Subcutaneous abdominal adipose tissue (tissue), 5 donors: ENCODE measurements around the gene HLA-G.

Experiments used
- H3K27ac ChIP-seq: one replicate; pipeline ENCODE4 v1.7.0; 2013; ENCODE audit warnings: low read depth, mild to moderate bottlenecking, inconsistent platforms, low read length, moderate library complexity
- H3K27me3 ChIP-seq, 5 donors: one replicate each; pipeline ENCODE4 v1.7.0; 2013; ENCODE audit warnings: low read length in 5 of 5, inconsistent platforms in 1 of 5; ENCODE audit not compliant: control insufficient read depth in 5 of 5, insufficient read depth in 4 of 5
- H3K36me3 ChIP-seq, 5 donors: one replicate each; pipeline ENCODE4 v1.7.0; 2013; ENCODE audit warnings: low read length in 5 of 5; ENCODE audit not compliant: control insufficient read depth in 5 of 5, insufficient read depth in 5 of 5
- H3K4me1 ChIP-seq, 5 donors: one replicate each; pipeline ENCODE4 v1.7.0; 2013; ENCODE audit warnings: low read length in 5 of 5, mild to moderate bottlenecking in 3 of 5, moderate library complexity in 1 of 5; ENCODE audit not compliant: control insufficient read depth in 5 of 5, insufficient read depth in 5 of 5
- H3K4me3 ChIP-seq, 5 donors: one replicate each; pipeline ENCODE4 v1.7.0; 2013; ENCODE audit warnings: low read length in 5 of 5, low read depth in 1 of 5
- H3K9ac ChIP-seq, 5 donors: one replicate each; pipeline ENCODE4 v1.7.0; 2013; ENCODE audit warnings: low read length in 5 of 5, mild to moderate bottlenecking in 4 of 5, moderate library complexity in 3 of 5
- H3K9me3 ChIP-seq, 5 donors: one replicate each; pipeline ENCODE4 v1.7.0; 2013; ENCODE audit warnings: low read length in 5 of 5; ENCODE audit not compliant: control insufficient read depth in 5 of 5
- donor health status: healthy.
- donor health status: healthy.
- donor health status: healthy.
- donor health status: healthy.
- donor health status: healthy.

Gene HLA-G

GRCh38 chr6:29796026-29796425 is 31.6 kb upstream of the HLA-G start:
- no peak overlapping the region for H3K9ac ChIP-seq
- peaks cover 0 to 19% (median 10%) of the 10 kb centered on the region in 5 donors for H3K27me3 ChIP-seq
- no peaks in the 10 kb centered on the region for H3K9me3 ChIP-seq
- no peak overlapping the region for H3K4me3 ChIP-seq
- H3K36me3 ChIP-seq = no peaks in the 10 kb centered on the region
- H3K4me1 ChIP-seq = peaks cover 0 to 15% (median 15%) of the 10 kb centered on the region in 5 donors
- no peak overlapping the region for H3K27ac ChIP-seq

DNA sequence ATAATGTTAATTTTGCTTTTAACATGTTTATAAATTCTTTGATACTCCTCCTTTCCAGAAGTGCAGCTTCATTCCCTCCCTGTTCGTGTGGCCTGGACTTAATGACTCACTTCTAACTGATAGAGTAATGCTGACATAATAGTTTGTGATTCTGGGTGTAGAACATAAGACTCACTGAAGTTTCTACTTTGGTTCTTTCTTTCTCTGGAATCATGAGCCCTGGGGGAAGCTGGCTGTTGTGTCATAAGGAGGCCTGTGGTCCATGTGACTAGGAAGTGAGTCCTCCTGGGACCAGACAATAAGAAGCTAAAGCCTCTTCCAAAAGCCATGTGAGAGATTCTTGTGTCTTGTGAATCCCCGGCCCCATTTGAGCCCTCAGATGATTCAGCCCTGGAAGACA is 30.5 kb upstream of the HLA-G start:
- H3K36me3 ChIP-seq = no peaks in the 10 kb centered on the region
- no peak overlapping the region for H3K9ac ChIP-seq
- H3K9me3 ChIP-seq = no peaks in the 10 kb centered on the region
- peaks cover 0 to 10% (median 9%) of the 10 kb centered on the region in 5 donors for H3K4me1 ChIP-seq
- peaks cover 0 to 17% (median 10%) of the 10 kb centered on the region in 5 donors for H3K27me3 ChIP-seq
- no peak overlapping the region for H3K27ac ChIP-seq
- no peak overlapping the region for H3K4me3 ChIP-seq

- Histone ChIP-seq H3K27me3 (peaks cover 0 to 17% (median 10%) of the 10 kb centered on the region in 5 donors), H3K36me3 (no peaks in the 10 kb centered on the region), H3K4me1 (peaks cover 0 to 2% (median 2%) of the 10 kb centered on the region in 5 donors), H3K9me3 (no peaks in the 10 kb centered on the region), H3K4me3 (no peak overlapping the region), H3K9ac (no peak overlapping the region), H3K27ac (no peak overlapping the region)
Observed at GRCh38 chr6:29797966-29798365, 29.7 kb upstream of the HLA-G start.

GRCh38 chr6:29800254-29800653 is 27.4 kb upstream of the HLA-G start:
- Histone ChIP-seq H3K4me3 (no peak overlapping the region), H3K9ac (no peak overlapping the region), H3K27ac (no peak overlapping the region), H3K4me1 (no peaks in the 10 kb centered on the region), H3K36me3 (no peaks in the 10 kb centered on the region), H3K27me3 (peaks cover 0 to 4% (median 0%) of the 10 kb centered on the region in 5 donors), H3K9me3 (no peaks in the 10 kb centered on the region)

DNA sequence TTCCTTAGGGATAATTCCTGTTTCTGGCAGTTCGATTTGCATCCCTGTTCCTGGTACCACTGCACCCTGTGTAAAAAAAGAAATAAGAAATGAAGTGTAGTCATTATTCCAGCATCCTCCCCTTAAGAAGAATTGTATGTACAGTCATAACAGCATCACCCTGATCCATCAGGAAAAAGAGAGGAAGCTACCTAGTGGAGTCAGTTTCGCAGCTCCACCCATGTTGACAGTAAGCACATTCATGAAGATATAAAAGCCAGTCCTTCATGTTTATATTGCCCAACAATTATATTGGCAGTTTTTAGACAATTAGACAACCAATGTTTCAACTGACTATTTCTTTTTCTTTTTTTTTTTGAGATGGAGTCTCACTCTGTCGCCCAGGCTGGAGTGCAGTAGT is 21.2 kb upstream of the HLA-G start:
- Histone ChIP-seq H3K9ac (no peak overlapping the region), H3K27me3 (peaks cover 0 to 3% (median 0%) of the 10 kb centered on the region in 5 donors), H3K36me3 (no peaks in the 10 kb centered on the region), H3K4me1 (no peaks in the 10 kb centered on the region), H3K9me3 (no peaks in the 10 kb centered on the region), H3K4me3 (no peak overlapping the region), H3K27ac (no peak overlapping the region)

DNA sequence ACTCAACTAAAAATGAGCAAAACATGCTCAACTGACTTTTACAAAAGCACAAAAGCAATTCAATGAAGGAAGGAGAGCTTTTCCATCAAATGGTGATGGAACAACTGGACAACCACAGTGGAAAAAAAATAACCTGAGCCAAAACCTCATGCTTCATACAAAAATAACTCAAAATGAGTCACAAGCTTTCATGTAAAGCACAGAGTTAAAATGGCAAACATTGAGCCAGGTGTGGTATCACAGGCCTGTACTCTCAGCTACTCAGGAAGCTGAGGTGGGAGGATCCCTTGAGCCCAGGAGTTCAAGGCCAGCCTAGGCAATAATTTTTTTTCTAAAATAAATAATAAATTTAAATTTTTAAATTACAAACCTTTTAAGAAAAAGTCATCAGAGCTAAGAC is 18.4 kb upstream of the HLA-G start:
- H3K4me1 ChIP-seq = no peaks in the 10 kb centered on the region
- H3K9ac ChIP-seq = no peak overlapping the region
- H3K9me3 ChIP-seq = no peaks in the 10 kb centered on the region
- no peak overlapping the region for H3K27ac ChIP-seq
- H3K4me3 ChIP-seq = no peak overlapping the region
- no peaks in the 10 kb centered on the region for H3K36me3 ChIP-seq
- H3K27me3 ChIP-seq = peaks cover 0 to 4% (median 0%) of the 10 kb centered on the region in 5 donors

DNA sequence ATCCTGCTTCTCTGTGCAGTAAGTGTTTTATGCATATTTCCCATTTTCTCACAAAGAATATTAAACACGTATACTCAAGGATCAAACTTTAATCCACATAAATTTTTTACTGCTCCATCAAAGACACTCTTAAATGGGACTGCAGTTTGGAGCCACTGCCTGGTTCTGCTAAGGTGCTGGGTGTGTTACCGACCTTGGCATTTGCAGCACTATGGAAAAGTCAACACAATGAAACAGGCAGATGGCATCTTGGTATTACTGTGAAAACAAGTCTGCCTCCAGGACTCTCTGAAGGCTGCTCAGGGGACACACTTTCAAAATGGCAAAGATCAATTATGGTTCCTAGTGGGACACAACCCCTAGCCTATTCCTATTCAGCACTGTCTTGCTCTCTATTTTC is 17.3 kb upstream of the HLA-G start:
- H3K36me3 ChIP-seq = no peaks in the 10 kb centered on the region
- H3K9ac ChIP-seq = no peak overlapping the region
- no peaks in the 10 kb centered on the region for H3K4me1 ChIP-seq
- no peak overlapping the region for H3K4me3 ChIP-seq
- H3K9me3 ChIP-seq = no peaks in the 10 kb centered on the region
- H3K27me3 ChIP-seq = peaks cover 0 to 4% (median 0%) of the 10 kb centered on the region in 5 donors
- H3K27ac ChIP-seq = no peak overlapping the region

DNA sequence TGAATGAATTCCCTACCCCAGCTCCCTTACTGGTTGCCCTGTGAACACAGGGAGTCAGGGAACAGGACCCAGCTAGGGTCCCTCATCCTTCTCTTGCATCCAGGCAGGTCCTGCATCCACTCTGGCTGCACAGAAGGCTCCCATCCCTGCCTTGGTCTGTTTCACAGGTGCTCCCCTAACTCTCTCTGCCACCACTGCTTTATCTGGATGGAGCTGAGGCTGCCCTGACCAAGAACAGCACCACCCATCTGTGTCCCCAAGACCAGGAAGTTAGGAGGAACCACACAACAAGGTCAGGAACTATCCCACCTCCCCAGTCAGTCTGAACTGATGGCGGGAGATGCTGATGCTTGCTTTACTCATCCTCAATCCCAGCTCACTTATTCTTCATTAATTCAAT is 16.2 kb upstream of the HLA-G start:
- H3K27me3 ChIP-seq = peaks cover 0 to 4% (median 0%) of the 10 kb centered on the region in 5 donors
- no peaks in the 10 kb centered on the region for H3K9me3 ChIP-seq
- no peaks in the 10 kb centered on the region for H3K4me1 ChIP-seq
- H3K4me3 ChIP-seq = no peak overlapping the region
- H3K9ac ChIP-seq = no peak overlapping the region
- H3K36me3 ChIP-seq = no peaks in the 10 kb centered on the region
- no peak overlapping the region for H3K27ac ChIP-seq

GRCh38 chr6:29813066-29813465 is 14.6 kb upstream of the HLA-G start:
- Histone ChIP-seq H3K4me1 (no peaks in the 10 kb centered on the region), H3K9ac (no peak overlapping the region), H3K27me3 (peaks cover 0 to 4% (median 0%) of the 10 kb centered on the region in 5 donors), H3K4me3 (no peak overlapping the region), H3K36me3 (no peaks in the 10 kb centered on the region), H3K27ac (no peak overlapping the region), H3K9me3 (no peaks in the 10 kb centered on the region)

GRCh38 chr6:29813809-29814208 is 13.8 kb upstream of the HLA-G start:
- H3K4me1 ChIP-seq = no peaks in the 10 kb centered on the region
- H3K27me3 ChIP-seq = peaks cover 0 to 4% (median 2%) of the 10 kb centered on the region in 5 donors
- H3K4me3 ChIP-seq = no peak overlapping the region
- no peaks in the 10 kb centered on the region for H3K9me3 ChIP-seq
- H3K36me3 ChIP-seq = no peaks in the 10 kb centered on the region
- H3K27ac ChIP-seq = no peak overlapping the region
- H3K9ac ChIP-seq = no peak overlapping the region
